ENCODE results near the gene DDX21.

GRCh38 chr10:68950598-68950997, 5.4 kb upstream of the DDX21 start:
- TF ChIP-seq SNAI2 (CRISPR knock-in tag; IDR thresholded peaks at IDR 0.05) (no peak), ZFP3 (CRISPR knock-in tag; IDR thresholded peaks at IDR 0.05) (no peak), ISL1 (CRISPR knock-in tag; IDR thresholded peaks at IDR 0.05) (no peak), ZC3H10 (CRISPR knock-in tag; IDR thresholded peaks at IDR 0.05) (no peak), CSDC2 (CRISPR knock-in tag; IDR thresholded peaks at IDR 0.05) (no peak), OSR1 (CRISPR knock-in tag; IDR thresholded peaks at IDR 0.05) (no peak), ZNF565 (CRISPR knock-in tag; conservative IDR thresholded peaks at IDR 0.05; ENCODE audit: low read depth) (no peak)
- TF ChIP-seq, protein P1, sequence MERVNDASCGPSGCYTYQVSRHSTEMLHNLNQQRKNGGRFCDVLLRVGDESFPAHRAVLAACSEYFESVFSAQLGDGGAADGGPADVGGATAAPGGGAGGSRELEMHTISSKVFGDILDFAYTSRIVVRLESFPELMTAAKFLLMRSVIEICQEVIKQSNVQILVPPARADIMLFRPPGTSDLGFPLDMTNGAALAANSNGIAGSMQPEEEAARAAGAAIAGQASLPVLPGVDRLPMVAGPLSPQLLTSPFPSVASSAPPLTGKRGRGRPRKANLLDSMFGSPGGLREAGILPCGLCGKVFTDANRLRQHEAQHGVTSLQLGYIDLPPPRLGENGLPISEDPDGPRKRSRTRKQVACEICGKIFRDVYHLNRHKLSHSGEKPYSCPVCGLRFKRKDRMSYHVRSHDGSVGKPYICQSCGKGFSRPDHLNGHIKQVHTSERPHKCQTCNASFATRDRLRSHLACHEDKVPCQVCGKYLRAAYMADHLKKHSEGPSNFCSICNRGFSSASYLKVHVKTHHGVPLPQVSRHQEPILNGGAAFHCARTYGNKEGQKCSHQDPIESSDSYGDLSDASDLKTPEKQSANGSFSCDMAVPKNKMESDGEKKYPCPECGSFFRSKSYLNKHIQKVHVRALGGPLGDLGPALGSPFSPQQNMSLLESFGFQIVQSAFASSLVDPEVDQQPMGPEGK (CRISPR knock-in tag; IDR thresholded peaks at IDR 0.05; ENCODE audit: borderline replicate concordance) = no peak
- TF ChIP-seq, protein P2, sequence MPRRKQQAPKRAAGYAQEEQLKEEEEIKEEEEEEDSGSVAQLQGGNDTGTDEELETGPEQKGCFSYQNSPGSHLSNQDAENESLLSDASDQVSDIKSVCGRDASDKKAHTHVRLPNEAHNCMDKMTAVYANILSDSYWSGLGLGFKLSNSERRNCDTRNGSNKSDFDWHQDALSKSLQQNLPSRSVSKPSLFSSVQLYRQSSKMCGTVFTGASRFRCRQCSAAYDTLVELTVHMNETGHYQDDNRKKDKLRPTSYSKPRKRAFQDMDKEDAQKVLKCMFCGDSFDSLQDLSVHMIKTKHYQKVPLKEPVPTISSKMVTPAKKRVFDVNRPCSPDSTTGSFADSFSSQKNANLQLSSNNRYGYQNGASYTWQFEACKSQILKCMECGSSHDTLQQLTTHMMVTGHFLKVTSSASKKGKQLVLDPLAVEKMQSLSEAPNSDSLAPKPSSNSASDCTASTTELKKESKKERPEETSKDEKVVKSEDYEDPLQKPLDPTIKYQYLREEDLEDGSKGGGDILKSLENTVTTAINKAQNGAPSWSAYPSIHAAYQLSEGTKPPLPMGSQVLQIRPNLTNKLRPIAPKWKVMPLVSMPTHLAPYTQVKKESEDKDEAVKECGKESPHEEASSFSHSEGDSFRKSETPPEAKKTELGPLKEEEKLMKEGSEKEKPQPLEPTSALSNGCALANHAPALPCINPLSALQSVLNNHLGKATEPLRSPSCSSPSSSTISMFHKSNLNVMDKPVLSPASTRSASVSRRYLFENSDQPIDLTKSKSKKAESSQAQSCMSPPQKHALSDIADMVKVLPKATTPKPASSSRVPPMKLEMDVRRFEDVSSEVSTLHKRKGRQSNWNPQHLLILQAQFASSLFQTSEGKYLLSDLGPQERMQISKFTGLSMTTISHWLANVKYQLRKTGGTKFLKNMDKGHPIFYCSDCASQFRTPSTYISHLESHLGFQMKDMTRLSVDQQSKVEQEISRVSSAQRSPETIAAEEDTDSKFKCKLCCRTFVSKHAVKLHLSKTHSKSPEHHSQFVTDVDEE (CRISPR knock-in tag; IDR thresholded peaks at IDR 0.05) = no peak

Data from SK-N-SH treated with all-trans-retinoic acid at 6 μM for 48 hours (cell line).